ENCODE data around the gene GSG1. TPM values are rescaled to one million over a fixed set of nuclear protein-coding genes. Genes with fewer than 3 reads are reported as not detected.

The GSG1 gene
- total and polyA plus RNA-seq, 2 of the 8 experiments (the other 6 are each of a cell fraction or from before 2014, with no cell fraction given) = 0.89 to 1.4 TPM

DNA sequence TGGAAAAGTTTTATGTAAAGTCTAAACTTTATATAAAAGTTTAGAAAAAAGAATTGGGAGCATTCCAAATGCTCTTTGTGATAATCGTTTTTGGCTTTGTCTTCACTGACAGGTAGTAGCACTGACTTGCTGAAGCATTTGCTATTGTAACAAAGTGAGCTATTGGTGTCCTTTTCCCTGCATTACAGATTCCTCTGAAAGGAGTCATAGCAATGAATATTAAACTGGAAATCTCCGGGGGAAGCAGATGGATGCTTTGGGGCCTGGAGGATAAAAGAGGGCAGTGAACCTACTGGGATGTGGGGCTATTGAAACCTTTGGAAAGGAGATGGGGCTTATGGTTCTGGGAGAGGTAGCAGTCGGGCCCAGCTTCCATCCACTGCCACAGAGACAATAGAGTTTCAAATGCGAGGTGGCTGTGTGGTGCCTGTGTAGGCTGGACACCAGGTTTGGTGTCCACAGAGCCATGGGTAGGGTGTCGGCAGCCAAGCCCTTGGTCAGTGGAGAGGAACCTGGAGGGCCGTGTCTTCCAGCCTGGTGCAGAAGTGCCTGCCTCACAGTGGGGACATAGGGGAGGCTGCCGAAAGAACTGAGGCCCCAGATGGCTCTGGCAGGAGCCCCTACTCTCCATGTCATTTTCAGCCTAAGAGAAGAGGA lies 10.1 kb downstream of the GSG1 start:
- Histone ChIP-seq H3K9ac (replicated peaks in 1 of 4; ENCODE audit: extremely low read depth in 1 of 4, low read depth in 3 of 4, low read length in 3 of 4) (no peak overlapping the region), H3K14ac (ENCODE audit: insufficient read length) (no peak overlapping the region), H3K4ac (replicated peaks; ENCODE audit: insufficient read length, low read depth, low read length) (no peak overlapping the region), H3K36me3 (ENCODE audit: control insufficient read depth in 2 of 4, insufficient read depth in 4 of 4, low read length in 3 of 4) (no peaks in the 10 kb centered on the region), H2BK15ac (ENCODE audit: low read length) (peak overlapping the region; percentile 76; the same call in 1 of the 2 replicates), H3K18ac (ENCODE audit: extremely low read depth, low read length) (peak overlapping the region; percentile 54; the same call in 1 of the 2 replicates), H3K4me3 (ENCODE audit: extremely low read depth in 1 of 4, insufficient read depth in 2 of 4, low read depth in 3 of 4, low read length in 4 of 4) (no peak overlapping the region), H2BK12ac (ENCODE audit: low read depth, low read length) (peak overlapping the region; percentile 82; the same call in 1 of the 2 replicates), H3K79me2 (ENCODE audit: control insufficient read depth in 1 of 2, insufficient read depth in 2 of 2, low read length in 2 of 2) (no peaks in the 10 kb centered on the region), H2BK20ac (ENCODE audit: low read length) (peak overlapping the region; percentile 87; the same call in 1 of the 2 replicates), H2BK120ac (replicated peaks; ENCODE audit: low read depth, low read length) (no peak overlapping the region), H4K20me1 (replicated peaks in 1 of 2; ENCODE audit: control insufficient read depth in 1 of 2, insufficient read depth in 2 of 2, low read length in 2 of 2) (no peaks in the 10 kb centered on the region), H4K8ac (ENCODE audit: extremely low read depth, insufficient read depth, low read length) (no peak overlapping the region), H3K79me1 (ENCODE audit: low read depth, low read length) (no peaks in the 10 kb centered on the region), H4K5ac (ENCODE audit: insufficient read length, low read depth, low read length) (no peak overlapping the region), H3K4me1 (replicated peaks in 1 of 4; ENCODE audit: control insufficient read depth in 3 of 4, insufficient read depth in 4 of 4, low read length in 3 of 4) (peaks cover 10 to 18% (median 14%) of the 10 kb centered on the region in 4 experiments), H3K23ac (ENCODE audit: insufficient read length) (no peak overlapping the region), H3K27me3 (replicated peaks in 1 of 4; ENCODE audit: control insufficient read depth in 3 of 4, extremely low read depth in 1 of 4, insufficient read depth in 3 of 4, low read length in 3 of 4) (no peaks in the 10 kb centered on the region), H3K23me2 (ENCODE audit: low read depth, low read length) (no peaks in the 10 kb centered on the region), H2BK5ac (ENCODE audit: low read depth, low read length) (peak overlapping the region; percentile 25; the same call in 1 of the 2 replicates), H4K91ac (replicated peaks; ENCODE audit: insufficient read length, low read length) (peak overlapping the region; percentile 79), H3K9me3 (ENCODE audit: insufficient read depth in 2 of 2, low read depth in 1 of 2, low read length in 1 of 2) (no peaks in the 10 kb centered on the region), H2AK5ac (ENCODE audit: low read depth, low read length) (no peak overlapping the region), H2AFZ (ENCODE audit: low read length) (no peak overlapping the region), H3K27ac (ENCODE audit: low read depth, low read length) (no peak overlapping the region), H3K56ac (replicated peaks; ENCODE audit: insufficient read length, low read depth, low read length) (no peak overlapping the region), H3K4me2 (ENCODE audit: insufficient read depth in 1 of 2, low read depth in 2 of 2, low read length in 2 of 2) (no peak overlapping the region)
- ChIA-PET CTCF (ENCODE audit: partially characterized antibody) (interaction anchor here (0.7 to 4.8 kb wide), 6 partner anchors 11 to 177 kb away, joined by 3 to 14 read pairs (median 6); no protein-coding TSS in a partner anchor), POLR2A (ENCODE audit: partially characterized antibody) (interaction anchor here (1.2 to 1.6 kb wide), 2 partner anchors 9 to 50 kb away, joined by 3 to 5 read pairs; partner anchors contain the start of gene FAM234B)
- DNase-seq (ENCODE audit: low read depth in 1 of 2, low spot score in 2 of 2) (no peak), FAIRE-seq (no peak)
- WGBS, 2 experiments (ENCODE audit: extremely low coverage in 1 of 2, insufficient coverage in 1 of 2, insufficient read length in 1 of 2, insufficient replicate concordance in 2 of 2, low coverage in 1 of 2, low lambda C conversion rate in 2 of 2, missing lambda C conversion rate in 1 of 2) = 82% methylated on average over 7 of the region's 7 CpGs; no CpG with 5 or more reads in 1 of the 2 experiments
- TF ChIP-seq SRF (IDR thresholded peaks at IDR 0.05; ENCODE audit: low read depth, low read length) (no peak), TAF1 (IDR thresholded peaks at IDR 0.05; ENCODE audit: low read depth, low read length) (no peak), ZNF274 (IDR thresholded peaks at IDR 0.05; ENCODE audit: borderline replicate concordance, extremely low read depth, low read length) (no peak), CTBP2 (IDR thresholded peaks at IDR 0.05; ENCODE audit: borderline replicate concordance, insufficient read depth, insufficient read length, low read length) (no peak), CBX8 (IDR thresholded peaks at IDR 0.05; ENCODE audit: borderline replicate concordance, low read depth, low read length) (no peak), EP300 (IDR thresholded peaks at IDR 0.05; ENCODE audit: borderline replicate concordance in 1 of 2, low read depth in 2 of 2, low read length in 2 of 2) (no peak), ASH2L (IDR thresholded peaks at IDR 0.05; ENCODE audit: low read length) (no peak), SAP30 (IDR thresholded peaks at IDR 0.05; ENCODE audit: insufficient read depth, insufficient replicate concordance, low read length) (no peak), CHD1 (IDR thresholded peaks at IDR 0.05; ENCODE audit: low read depth, low read length) (no peak), HDAC6 (IDR thresholded peaks at IDR 0.05; ENCODE audit: low read depth, low read length) (no peak)

Measured in H1 (cell line).